ENCODE results near the gene LTB4R. TPM values are rescaled to one million over a fixed set of nuclear protein-coding genes. Genes with fewer than 3 reads are reported as not detected.
A peak's percentile ranks its signal among the peaks of the same experiment; 100 is the strongest.

The LTB4R gene
- total RNA-seq, 2 donors from 2014 or later: 6.4 to 6.6 TPM

GRCh38 chr14:24362241-24362960 lies 51.1 kb downstream of the LTB4R start:
- 21 to 33% methylated on average over 1 of the region's 2 CpGs for WGBS, 2 experiments (ENCODE audit: insufficient coverage in 1 of 2, insufficient read length in 1 of 2)
- Histone ChIP-seq H3K36me3 (ENCODE audit: control insufficient read depth, insufficient read depth, low read length) (no peaks in the 10 kb centered on the region), H3K4me1 (ENCODE audit: control insufficient read depth, insufficient read depth, low read length) (no peaks in the 10 kb centered on the region), H3K27me3 (ENCODE audit: control insufficient read depth, insufficient read depth, low read length, poor library complexity, severe bottlenecking) (peaks cover 44% of the 10 kb centered on the region), H3K9me3 (ENCODE audit: control insufficient read depth, low read length) (peaks cover 8% of the 10 kb centered on the region), H3K27ac (ENCODE audit: low read depth, low read length) (no peak overlapping the region), H3K4me3 (ENCODE audit: low read length) (no peak overlapping the region), H3K9ac (ENCODE audit: extremely low read depth, low read length, poor library complexity, severe bottlenecking) (no peak overlapping the region)
- no peak overlapping the region for H3K27ac Mint-ChIP-seq
- H3K9me3 Mint-ChIP-seq: peaks cover 6% of the 10 kb centered on the region
- H3K4me1 Mint-ChIP-seq: peaks cover 8% of the 10 kb centered on the region
- H3K27me3 Mint-ChIP-seq (ENCODE audit: insufficient read depth): peaks cover 62% of the 10 kb centered on the region
- H3K36me3 Mint-ChIP-seq (ENCODE audit: low read depth): no peaks in the 10 kb centered on the region
- no peak overlapping the region for H3K4me3 Mint-ChIP-seq
- peak; percentile 14 for DNase-seq
- no peak for TF ChIP-seq CTCF (conservative IDR thresholded peaks at IDR 0.05)

- H3K4me1 ChIP-seq (ENCODE audit: control insufficient read depth, insufficient read depth, low read length): no peaks in the 10 kb centered on the region
- Mint-ChIP-seq H3K4me1 (peaks cover 8% of the 10 kb centered on the region), H3K27ac (no peak overlapping the region), H3K9me3 (peaks cover 6% of the 10 kb centered on the region), H3K36me3 (ENCODE audit: low read depth) (no peaks in the 10 kb centered on the region), H3K27me3 (ENCODE audit: insufficient read depth) (peaks cover 52% of the 10 kb centered on the region), H3K4me3 (no peak overlapping the region)
- peaks cover 39% of the 10 kb centered on the region for H3K27me3 ChIP-seq (ENCODE audit: control insufficient read depth, insufficient read depth, low read length, poor library complexity, severe bottlenecking)
- no peak overlapping the region for H3K27ac ChIP-seq (ENCODE audit: low read depth, low read length)
- DNase-seq: no peak
- H3K9me3 ChIP-seq (ENCODE audit: control insufficient read depth, low read length): peaks cover 8% of the 10 kb centered on the region
- H3K9ac ChIP-seq (ENCODE audit: extremely low read depth, low read length, poor library complexity, severe bottlenecking): no peak overlapping the region
- H3K4me3 ChIP-seq (ENCODE audit: low read length): no peak overlapping the region
- no peak for TF ChIP-seq CTCF (conservative IDR thresholded peaks at IDR 0.05)
- H3K36me3 ChIP-seq (ENCODE audit: control insufficient read depth, insufficient read depth, low read length): no peaks in the 10 kb centered on the region
- WGBS, 2 experiments (ENCODE audit: insufficient coverage in 1 of 2, insufficient read length in 1 of 2): 89 to 91% methylated on average over 5 of the region's 5 CpGs
Observed at GRCh38 chr14:24363401-24363800, 52.1 kb downstream of the LTB4R start.

DNA sequence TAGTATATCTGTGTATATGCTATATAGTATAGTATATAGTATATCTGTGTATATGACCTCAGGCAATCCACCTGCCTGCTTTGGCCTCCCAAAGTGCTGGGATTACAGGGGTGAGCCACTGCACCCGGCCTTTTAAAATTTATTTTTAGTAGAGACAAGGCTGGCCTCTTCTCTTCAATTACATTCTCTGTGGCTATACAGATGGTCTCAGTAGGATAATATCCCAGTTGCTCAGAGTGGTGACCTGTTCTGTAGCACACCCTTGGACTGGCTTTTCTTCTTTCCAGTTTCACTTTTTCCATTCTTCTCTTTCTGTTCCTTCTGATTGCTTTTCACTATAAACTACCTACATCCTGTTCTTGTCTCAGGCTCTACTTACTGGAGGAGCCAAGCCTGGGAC lies 53.5 kb downstream of the LTB4R start:
- WGBS, 2 experiments (ENCODE audit: insufficient coverage in 1 of 2, insufficient read length in 1 of 2): 100% methylated on average over 1 of the region's 1 CpG; no CpG with 5 or more reads in 1 of the 2 experiments
- peaks cover 34% of the 10 kb centered on the region for H3K27me3 ChIP-seq (ENCODE audit: control insufficient read depth, insufficient read depth, low read length, poor library complexity, severe bottlenecking)
- peaks cover 6% of the 10 kb centered on the region for H3K9me3 Mint-ChIP-seq

More for the DNA sequence above, 53.5 kb downstream of the LTB4R start:
- Mint-ChIP-seq H3K27me3 (ENCODE audit: insufficient read depth) (peaks cover 43% of the 10 kb centered on the region), H3K27ac (no peak overlapping the region), H3K4me1 (peaks cover 8% of the 10 kb centered on the region), H3K36me3 (ENCODE audit: low read depth) (no peaks in the 10 kb centered on the region), H3K4me3 (no peak overlapping the region)
- DNase-seq: peak; percentile 23
- TF ChIP-seq CTCF (conservative IDR thresholded peaks at IDR 0.05): no peak
- H3K36me3 ChIP-seq (ENCODE audit: control insufficient read depth, insufficient read depth, low read length): no peaks in the 10 kb centered on the region
- no peak overlapping the region for H3K27ac ChIP-seq (ENCODE audit: low read depth, low read length)
- H3K4me3 ChIP-seq (ENCODE audit: low read length): no peak overlapping the region
- peaks cover 4% of the 10 kb centered on the region for H3K9me3 ChIP-seq (ENCODE audit: control insufficient read depth, low read length)
- H3K9ac ChIP-seq (ENCODE audit: extremely low read depth, low read length, poor library complexity, severe bottlenecking): no peak overlapping the region
- H3K4me1 ChIP-seq (ENCODE audit: control insufficient read depth, insufficient read depth, low read length): no peaks in the 10 kb centered on the region

Data from endodermal cell (in vitro differentiated cells).